Measurements from ENCODE around the gene RAI14.

DNA sequence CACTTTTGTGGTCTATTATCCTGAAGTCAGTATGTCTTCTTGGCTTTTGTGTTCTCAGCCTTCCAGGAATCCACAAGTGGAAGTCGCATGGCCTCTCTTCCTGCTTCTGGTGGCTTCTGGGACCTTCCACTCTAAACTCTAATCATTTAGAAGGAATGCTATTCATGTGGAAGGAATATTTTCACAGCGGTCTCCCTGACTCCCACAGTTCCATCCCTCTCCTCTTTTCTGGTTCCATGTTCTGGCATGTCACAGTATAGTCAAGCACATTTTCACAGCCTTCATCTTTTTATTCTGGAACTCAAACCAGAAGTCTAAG lies 7.3 kb upstream of the RAI14 start:
- TF ChIP-seq POLR2AphosphoS5 (IDR thresholded peaks at IDR 0.05) (no peak), POLR2A (IDR thresholded peaks at IDR 0.05) (no peak)
- TF ChIP-seq, protein P1, sequence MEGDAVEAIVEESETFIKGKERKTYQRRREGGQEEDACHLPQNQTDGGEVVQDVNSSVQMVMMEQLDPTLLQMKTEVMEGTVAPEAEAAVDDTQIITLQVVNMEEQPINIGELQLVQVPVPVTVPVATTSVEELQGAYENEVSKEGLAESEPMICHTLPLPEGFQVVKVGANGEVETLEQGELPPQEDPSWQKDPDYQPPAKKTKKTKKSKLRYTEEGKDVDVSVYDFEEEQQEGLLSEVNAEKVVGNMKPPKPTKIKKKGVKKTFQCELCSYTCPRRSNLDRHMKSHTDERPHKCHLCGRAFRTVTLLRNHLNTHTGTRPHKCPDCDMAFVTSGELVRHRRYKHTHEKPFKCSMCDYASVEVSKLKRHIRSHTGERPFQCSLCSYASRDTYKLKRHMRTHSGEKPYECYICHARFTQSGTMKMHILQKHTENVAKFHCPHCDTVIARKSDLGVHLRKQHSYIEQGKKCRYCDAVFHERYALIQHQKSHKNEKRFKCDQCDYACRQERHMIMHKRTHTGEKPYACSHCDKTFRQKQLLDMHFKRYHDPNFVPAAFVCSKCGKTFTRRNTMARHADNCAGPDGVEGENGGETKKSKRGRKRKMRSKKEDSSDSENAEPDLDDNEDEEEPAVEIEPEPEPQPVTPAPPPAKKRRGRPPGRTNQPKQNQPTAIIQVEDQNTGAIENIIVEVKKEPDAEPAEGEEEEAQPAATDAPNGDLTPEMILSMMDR (IDR thresholded peaks at IDR 0.05), result no peak
